Measurements from ENCODE around the gene TOP1. TPM values are rescaled to one million over a fixed set of nuclear protein-coding genes. Genes with fewer than 3 reads are reported as not detected.

Gene TOP1
- total RNA-seq, 2 donors from 2014 or later, result 78.8 to 82.5 TPM

DNA sequence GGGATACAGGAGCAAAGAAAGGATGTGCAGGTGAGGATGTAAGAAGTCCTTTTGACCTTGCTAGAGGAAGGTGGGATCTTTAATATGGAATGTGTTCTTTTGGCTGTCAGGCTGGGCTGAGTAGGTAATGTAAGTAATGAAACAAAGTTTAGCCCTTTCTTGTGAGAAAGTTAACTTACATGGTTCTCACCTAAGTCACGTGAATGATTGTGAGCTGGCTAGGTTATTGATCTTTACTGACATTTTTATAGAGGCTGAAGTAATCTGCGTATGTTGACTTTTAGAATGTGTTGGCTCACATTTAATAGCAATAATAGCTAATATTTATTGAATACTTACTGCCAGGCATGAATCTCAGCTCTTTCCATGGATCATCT lies 2.6 kb downstream of the TOP1 start:
- H3K4me1 ChIP-seq (ENCODE audit: control insufficient read depth, insufficient read depth, low read length), result peaks cover 10% of the 10 kb centered on the region
- peaks cover 45% of the 10 kb centered on the region for H3K36me3 Mint-ChIP-seq (ENCODE audit: low read depth)

DNA sequence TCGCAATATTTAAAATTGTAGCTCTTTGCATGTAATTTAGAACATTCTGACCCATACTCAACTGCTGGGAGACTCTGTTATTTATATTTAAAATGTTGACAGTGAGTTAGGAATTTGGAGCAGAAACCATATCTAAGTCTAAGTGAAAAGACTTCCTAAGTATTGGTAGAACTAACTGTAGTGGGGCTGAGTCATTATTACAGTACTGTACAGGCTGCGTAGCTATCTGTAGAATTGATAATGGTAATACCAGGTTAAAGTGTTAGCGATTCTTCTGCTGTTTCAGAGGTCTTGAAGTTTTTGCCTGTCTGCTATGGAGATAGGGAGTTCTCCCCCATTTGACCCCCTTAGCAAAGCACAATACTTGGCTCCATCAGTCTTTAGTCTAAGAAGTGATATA lies 3.6 kb downstream of the TOP1 start:
- H3K36me3 Mint-ChIP-seq (ENCODE audit: low read depth), result peaks cover 51% of the 10 kb centered on the region
- Histone ChIP-seq H3K36me3 (ENCODE audit: control insufficient read depth, insufficient read depth, low read length) (peaks cover 38% of the 10 kb centered on the region), H3K4me1 (ENCODE audit: control insufficient read depth, insufficient read depth, low read length) (peaks cover 10% of the 10 kb centered on the region), H3K27me3 (ENCODE audit: control insufficient read depth, insufficient read depth, low read length, poor library complexity, severe bottlenecking) (no peaks in the 10 kb centered on the region), H3K4me3 (ENCODE audit: low read length) (peak overlapping the region; percentile 99), H3K9me3 (ENCODE audit: control insufficient read depth, low read length) (no peaks in the 10 kb centered on the region), H3K27ac (ENCODE audit: low read depth, low read length) (no peak overlapping the region), H3K9ac (ENCODE audit: extremely low read depth, low read length, poor library complexity, severe bottlenecking) (no peak overlapping the region)
- TF ChIP-seq, protein P1, sequence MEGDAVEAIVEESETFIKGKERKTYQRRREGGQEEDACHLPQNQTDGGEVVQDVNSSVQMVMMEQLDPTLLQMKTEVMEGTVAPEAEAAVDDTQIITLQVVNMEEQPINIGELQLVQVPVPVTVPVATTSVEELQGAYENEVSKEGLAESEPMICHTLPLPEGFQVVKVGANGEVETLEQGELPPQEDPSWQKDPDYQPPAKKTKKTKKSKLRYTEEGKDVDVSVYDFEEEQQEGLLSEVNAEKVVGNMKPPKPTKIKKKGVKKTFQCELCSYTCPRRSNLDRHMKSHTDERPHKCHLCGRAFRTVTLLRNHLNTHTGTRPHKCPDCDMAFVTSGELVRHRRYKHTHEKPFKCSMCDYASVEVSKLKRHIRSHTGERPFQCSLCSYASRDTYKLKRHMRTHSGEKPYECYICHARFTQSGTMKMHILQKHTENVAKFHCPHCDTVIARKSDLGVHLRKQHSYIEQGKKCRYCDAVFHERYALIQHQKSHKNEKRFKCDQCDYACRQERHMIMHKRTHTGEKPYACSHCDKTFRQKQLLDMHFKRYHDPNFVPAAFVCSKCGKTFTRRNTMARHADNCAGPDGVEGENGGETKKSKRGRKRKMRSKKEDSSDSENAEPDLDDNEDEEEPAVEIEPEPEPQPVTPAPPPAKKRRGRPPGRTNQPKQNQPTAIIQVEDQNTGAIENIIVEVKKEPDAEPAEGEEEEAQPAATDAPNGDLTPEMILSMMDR (conservative IDR thresholded peaks at IDR 0.05), result no peak
- no peak overlapping the region for H3K27ac Mint-ChIP-seq
- peaks cover 8% of the 10 kb centered on the region for H3K27me3 Mint-ChIP-seq (ENCODE audit: insufficient read depth)
- no peaks in the 10 kb centered on the region for H3K9me3 Mint-ChIP-seq
- no peak for DNase-seq
- no peak overlapping the region for H3K4me3 Mint-ChIP-seq
- 93 to 94% methylated on average over 2 to 3 of the region's 3 CpGs for WGBS, 2 experiments (ENCODE audit: insufficient coverage in 1 of 2, insufficient read length in 1 of 2)
- H3K4me1 Mint-ChIP-seq, result peaks cover 59% of the 10 kb centered on the region

More for the DNA sequence above, 2.6 kb downstream of the TOP1 start:
- Histone ChIP-seq H3K9ac (ENCODE audit: extremely low read depth, low read length, poor library complexity, severe bottlenecking) (no peak overlapping the region), H3K27me3 (ENCODE audit: control insufficient read depth, insufficient read depth, low read length, poor library complexity, severe bottlenecking) (no peaks in the 10 kb centered on the region), H3K36me3 (ENCODE audit: control insufficient read depth, insufficient read depth, low read length) (peaks cover 34% of the 10 kb centered on the region), H3K27ac (ENCODE audit: low read depth, low read length) (no peak overlapping the region), H3K4me3 (ENCODE audit: low read length) (peak overlapping the region; percentile 99), H3K9me3 (ENCODE audit: control insufficient read depth, low read length) (no peaks in the 10 kb centered on the region)
- DNase-seq, result no peak
- H3K4me1 Mint-ChIP-seq, result peaks cover 59% of the 10 kb centered on the region
- peaks cover 8% of the 10 kb centered on the region for H3K27me3 Mint-ChIP-seq (ENCODE audit: insufficient read depth)
- H3K4me3 Mint-ChIP-seq, result peak overlapping the region; percentile 87
- 90% methylated on average over 1 of the region's 2 CpGs; no CpG with 5 or more reads in 1 of the 2 experiments for WGBS, 2 experiments (ENCODE audit: insufficient coverage in 1 of 2, insufficient read length in 1 of 2)
- no peaks in the 10 kb centered on the region for H3K9me3 Mint-ChIP-seq
- TF ChIP-seq, protein P1 (conservative IDR thresholded peaks at IDR 0.05), result no peak
- no peak overlapping the region for H3K27ac Mint-ChIP-seq

DNA sequence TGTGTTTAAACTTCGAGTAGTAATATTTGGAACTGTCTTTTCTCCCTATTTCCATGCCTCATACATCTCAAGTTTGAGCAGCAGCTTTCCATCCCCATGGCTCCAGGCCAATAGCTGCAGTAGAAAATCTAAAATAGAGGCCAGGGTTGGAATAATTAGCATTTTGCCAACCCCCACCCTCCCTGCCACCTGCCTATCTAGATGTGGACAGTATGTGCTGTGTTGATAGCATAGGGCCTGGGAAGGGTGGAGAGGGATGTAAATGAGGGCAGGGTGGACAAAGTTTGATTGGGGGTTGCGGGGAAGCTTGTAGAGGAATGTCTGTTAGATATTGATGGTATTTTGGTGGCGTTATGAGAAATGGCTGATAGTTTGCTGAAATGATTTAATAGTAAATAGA lies 5.6 kb downstream of the TOP1 start:
- no peak overlapping the region for H3K9ac ChIP-seq (ENCODE audit: extremely low read depth, low read length, poor library complexity, severe bottlenecking)
- H3K4me1 ChIP-seq (ENCODE audit: control insufficient read depth, insufficient read depth, low read length), result peaks cover 10% of the 10 kb centered on the region
- H3K27ac ChIP-seq (ENCODE audit: low read depth, low read length), result no peak overlapping the region
- H3K4me3 ChIP-seq (ENCODE audit: low read length), result no peak overlapping the region
- no peaks in the 10 kb centered on the region for H3K27me3 ChIP-seq (ENCODE audit: control insufficient read depth, insufficient read depth, low read length, poor library complexity, severe bottlenecking)
- Mint-ChIP-seq H3K9me3 (no peaks in the 10 kb centered on the region), H3K4me3 (no peak overlapping the region), H3K27ac (no peak overlapping the region), H3K27me3 (ENCODE audit: insufficient read depth) (peaks cover 8% of the 10 kb centered on the region), H3K4me1 (peaks cover 59% of the 10 kb centered on the region), H3K36me3 (ENCODE audit: low read depth) (peaks cover 56% of the 10 kb centered on the region)
- no peaks in the 10 kb centered on the region for H3K9me3 ChIP-seq (ENCODE audit: control insufficient read depth, low read length)
- DNase-seq, result no peak
- 91 to 100% methylated on average over 2 to 3 of the region's 3 CpGs for whole genome bisulfite sequencing, 2 experiments (ENCODE audit: insufficient coverage in 1 of 2, insufficient read length in 1 of 2)
- H3K36me3 ChIP-seq (ENCODE audit: control insufficient read depth, insufficient read depth, low read length), result peaks cover 52% of the 10 kb centered on the region
- TF ChIP-seq, protein P1 (conservative IDR thresholded peaks at IDR 0.05), result no peak
